GM12878 (cell line): Measurements from ENCODE around the gene ETV2. TPM values are rescaled to one million over a fixed set of nuclear protein-coding genes. Genes with fewer than 3 reads are reported as not detected.

Source experiments
- ATAC-seq: fragments of 200-7000 bp; cut with Tn5 transposase; 3 replicates; pipeline ENCODE4 v1.9.1; 2020; ENCODE audit warnings: mild to moderate bottlenecking, moderate library complexity
- BruUV-seq: library from RNA; stranded (reverse); fragments of 400-500 nt; replicated peaks from 2 replicates; lab custom pipeline; 2021; lab: Mats Ljungman, UMichigan
- CTCF ChIA-PET: fragments of 300-600 bp; sonication (Branson Sonifier 250); formaldehyde crosslinking; extraction: SDS; loops from one replicate; lab custom pipeline; 2021; ENCODE audit warnings: inconsistent platforms; lab: Yijun Ruan, JAX
- POLR2A ChIA-PET: fragments of 350-600 bp; formaldehyde crosslinking; extraction: SDS; loops from one replicate; lab custom pipeline; 2021; ENCODE audit warnings: inconsistent platforms; lab: Charles Lee
- RAD21 ChIA-PET: fragments of 300-600 bp; sonication (Branson Sonifier 250); formaldehyde crosslinking; loops from one replicate; lab custom pipeline; 2023; ENCODE audit warnings: antibody characterized with exemption; ENCODE audit not compliant: unreplicated experiment; lab: Charles Lee
- SMC1A ChIA-PET: fragments of 300-600 bp; sonication (Branson Sonifier 250); formaldehyde crosslinking; loops from one replicate; lab custom pipeline; 2023; ENCODE audit not compliant: unreplicated experiment, uncharacterized antibody; lab: Charles Lee
- DNase-seq: peaks from one replicate; pipeline ENCODE4 v3.0.0-alpha.2; 2011; ENCODE audit warnings: low read depth, low spot score
- FAIRE-seq: peaks from 3 replicates; lab custom pipeline; 2011; peaks lifted over from hg19 to GRCh38; lab: Jason Lieb, UNC
- H2AFZ ChIP-seq: 2 replicates; pipeline ENCODE4 v1.6.0; 2011; ENCODE audit warnings: low read depth, low read length, control low read depth; ENCODE audit not compliant: control insufficient read depth
- H3K27ac ChIP-seq: 2 replicates; pipeline ENCODE4 v1.5.1; 2011; ENCODE audit warnings: control low read depth; ENCODE audit not compliant: control insufficient read depth, insufficient read depth
- H3K27me3 ChIP-seq, 2 experiments: replicated peaks in 1 of 2; 2 replicates each; pipeline versions ENCODE4 v1.6.0 to v1.6.1; 2011; ENCODE audit warnings: low read length in 1 of 2; ENCODE audit not compliant: control insufficient read depth in 2 of 2, insufficient read depth in 2 of 2
- H3K36me3 ChIP-seq, 2 experiments: 2 replicates each; pipeline ENCODE4 v1.5.1; 2011; ENCODE audit warnings: low read length in 1 of 2; ENCODE audit not compliant: control insufficient read depth in 2 of 2, insufficient read depth in 2 of 2
- H3K4me1 ChIP-seq: 2 replicates; pipeline ENCODE4 v1.6.1; 2011; ENCODE audit warnings: mild to moderate bottlenecking, low read length, moderate library complexity, mixed read lengths; ENCODE audit not compliant: control insufficient read depth, insufficient read depth
- H3K4me2 ChIP-seq: 2 replicates; pipeline ENCODE4 v1.6.0; 2011; ENCODE audit warnings: control low read depth; ENCODE audit not compliant: control insufficient read depth, insufficient read depth
- H3K4me3 ChIP-seq: fragments of 200-600 bp; sonication (generic); 2 replicates; pipeline ENCODE4 v1.5.1; 2016
- H3K79me2 ChIP-seq: 2 replicates; pipeline ENCODE4 v1.6.0; 2011; ENCODE audit warnings: low read length; ENCODE audit not compliant: control insufficient read depth, insufficient read depth
- H3K9ac ChIP-seq: 2 replicates; pipeline ENCODE4 v1.8.0; 2011; ENCODE audit warnings: low read length, control low read depth, mixed read lengths; ENCODE audit not compliant: control insufficient read depth, insufficient read depth
- H3K9me3 ChIP-seq: replicated peaks from 3 replicates; pipeline ENCODE4 v1.5.1; 2011; ENCODE audit warnings: mild to moderate bottlenecking, low read length; ENCODE audit not compliant: control insufficient read depth, insufficient read depth
- H4K20me1 ChIP-seq: 2 replicates; pipeline ENCODE4 v1.6.0; 2011; ENCODE audit not compliant: control insufficient read depth, insufficient read depth
- CEBPZ ChIP-seq: fragments of 150-350 bp; IDR thresholded peaks from 2 replicates; pipeline ENCODE4 v1.6.1; 2016; ENCODE audit warnings: low read depth, low read length
- CUX1 ChIP-seq: IDR thresholded peaks from 2 replicates; pipeline ENCODE4 v1.6.1; 2012; ENCODE audit warnings: improper control_type of control experiment, low read depth, low read length; ENCODE audit not compliant: insufficient replicate concordance
- E2F4 ChIP-seq: IDR thresholded peaks from 2 replicates; pipeline ENCODE4 v1.6.1; 2012; ENCODE audit warnings: low read depth, low read length, improper control_type of control experiment
- IRF5 ChIP-seq: fragments of 450-650 bp; IDR thresholded peaks from 2 replicates; pipeline ENCODE4 v1.6.1; 2017; ENCODE audit warnings: borderline replicate concordance
- NKRF ChIP-seq: fragments of 450-650 bp; conservative IDR thresholded peaks from 2 replicates; pipeline ENCODE4 v1.6.1; 2017; ENCODE audit warnings: mild to moderate bottlenecking, moderate library complexity
- RCOR1 ChIP-seq: conservative IDR thresholded peaks from 2 replicates; pipeline ENCODE4 v1.6.1; 2012; ENCODE audit warnings: low read depth, low read length, improper control_type of control experiment
- SIX5 ChIP-seq: IDR thresholded peaks from 2 replicates; pipeline ENCODE4 v1.6.1; 2011; ENCODE audit warnings: mild to moderate bottlenecking, low read depth, low read length, moderate library complexity; ENCODE audit not compliant: severe bottlenecking
- SP1 ChIP-seq: IDR thresholded peaks from one replicate; pipeline ENCODE4 v1.6.1; 2011; ENCODE audit warnings: low read depth, low read length
- TAF1 ChIP-seq: IDR thresholded peaks from 2 replicates; pipeline ENCODE4 v1.6.1; 2011; ENCODE audit warnings: mild to moderate bottlenecking, low read depth, low read length, borderline replicate concordance
- WGBS: methylation state at CpG from one replicate; pipeline ENCODE4 v1.1.6; 2016; ENCODE audit warnings: low lambda C conversion rate; ENCODE audit not compliant: insufficient replicate concordance, insufficient coverage; ENCODE audit errors: missing lambda C conversion rate; 5-methylcytosine and 5-hydroxymethylcytosine counted together
- in situ Hi-C: fragments of 300-500 bp; cut with MboI; formaldehyde crosslinking; loops from 9 replicates; pipeline ENCODE4 v1.14.3; 2018; ENCODE audit warnings: mixed read lengths
- intact Hi-C: fragments of 100-400 bp; cut with micrococcal nuclease; formaldehyde crosslinking; loops from one replicate; pipeline ENCODE4 v1.14.2; 2022; ENCODE audit not compliant: unreplicated experiment
- polyA plus RNA-seq, 11 experiments: library from polyadenylated mRNA; depleted of rRNA in 4 of 11; unstranded in 6 of 11; stranded (reverse) in 5 of 11; fragments of >200 nt; fragmentation: Nextera tagmentation in 4 of 11; fragmentation: Illumina TruSeq in 1 of 11; extraction: Ambion mirVana in 4 of 11; extraction: Trizol in 1 of 11; gene quantifications; 1 replicate in 1 of 11; 2 replicates in 10 of 11; pipeline versions ENCODE4 v1.2.1 to v1.2.3, GENCODE V29; 2011 to 2016; ENCODE audit warnings: inconsistent platforms in 2 of 11, missing spikeins in 2 of 11, low read depth in 1 of 11
- total RNA-seq, 4 experiments: library from RNA; depleted of rRNA in 3 of 4; stranded (reverse); fragments of >200 nt in 3 of 4; fragmentation: Illumina TruSeq in 1 of 4; extraction: Trizol in 1 of 4; gene quantifications; 2 replicates each; pipeline versions ENCODE4 v1.2.1 to v1.2.3, GENCODE V29; 2013 to 2021

The ETV2 gene
- total and polyA plus RNA-seq, 10 of the 15 experiments (the other 5 are each of a cell fraction or from before 2014, with no cell fraction given): 0.10 to 1.4 (median 0.54) TPM; not detected in 1

- Histone ChIP-seq H3K27ac (no peak overlapping the region), H3K9ac (no peak overlapping the region), H3K27me3 (no peaks in the 10 kb centered on the region), H2AFZ (no peak overlapping the region), H3K79me2 (no peaks in the 10 kb centered on the region), H3K4me3 (no peak overlapping the region), H3K36me3 (no peaks in the 10 kb centered on the region; a peak in 1 of 4 replicates), H3K9me3 (no peaks in the 10 kb centered on the region), H3K4me2 (no peak overlapping the region), H3K4me1 (no peaks in the 10 kb centered on the region), H4K20me1 (no peaks in the 10 kb centered on the region)
- no peak for ATAC-seq
- SMC1A ChIA-PET: no interaction called here
- in situ Hi-C loops: no loop called here
- CTCF ChIA-PET: no interaction called here
- FAIRE-seq: no peak
- RAD21 ChIA-PET: no interaction called here
- no peak for DNase-seq
- BruUV-seq: no TSS peak
- WGBS: 92% methylated on average over 16 of the region's 17 CpGs
- POLR2A ChIA-PET: no interaction called here
- intact Hi-C loops: no loop called here
- no peak for TF ChIP-seq CUX1
- no peak for TF ChIP-seq IRF5
- TF ChIP-seq NKRF: no peak
- no peak for TF ChIP-seq RCOR1
- no peak for TF ChIP-seq SIX5
- no peak for TF ChIP-seq SP1
- no peak for TF ChIP-seq TAF1
- TF ChIP-seq CEBPZ: no peak
- no peak for TF ChIP-seq E2F4
Observed at GRCh38 chr19:35620001-35620400, 21.5 kb upstream of the ETV2 start.
